HepG2 (cell line): ENCODE data around the gene IQCH. TPM values are rescaled to one million over a fixed set of nuclear protein-coding genes. Genes with fewer than 3 reads are reported as not detected.
A peak's percentile ranks its signal among the peaks of the same experiment; 100 is the strongest.
"Not testable (repeated sequence)": the region's sequence is repeated elsewhere in the genome, so short reads cannot be mapped to it uniquely, and the experiment has no call there.

Experiments used
- ATAC-seq: fragments of 200-7000 bp; cut with Tn5 transposase; 3 replicates; pipeline ENCODE4 v1.9.1; 2020; ENCODE audit warnings: mild to moderate bottlenecking, moderate library complexity
- BruUV-seq: library from RNA; stranded (reverse); fragments of 400-500 nt; replicated peaks from 2 replicates; lab custom pipeline; 2021; lab: Mats Ljungman, UMichigan
- CTCF ChIA-PET: fragments of 300-600 bp; formaldehyde crosslinking; extraction: SDS; loops from one replicate; lab custom pipeline; 2021; ENCODE audit warnings: low total read pairs, inconsistent platforms, low intra/inter-chr PET ratio; lab: Yijun Ruan, JAX
- POLR2A ChIA-PET: fragments of 350-600 bp; sonication (Branson Sonifier 250); formaldehyde crosslinking; loops from one replicate; lab custom pipeline; 2020; ENCODE audit warnings: antibody characterized with exemption, inconsistent platforms; lab: Yijun Ruan, JAX
- DNase-seq: peaks from one replicate; pipeline ENCODE4 v3.0.0-alpha.2; 2015; ENCODE audit warnings: low spot score
- FAIRE-seq: peaks from 3 replicates; lab custom pipeline; 2011; peaks lifted over from hg19 to GRCh38; lab: Jason Lieb, UNC
- H2AFZ ChIP-seq: one replicate; pipeline ENCODE4 v1.6.1; 2011; ENCODE audit warnings: low read length, inconsistent platforms
- H3K27ac ChIP-seq: fragments of 300-600 bp; 3 replicates; pipeline ENCODE4 v1.8.0; 2011; ENCODE audit warnings: mixed run types, mild to moderate bottlenecking, mixed read lengths, low read length, inconsistent platforms; ENCODE audit not compliant: insufficient read depth; ENCODE audit errors: extremely low read length
- H3K27me3 ChIP-seq, 2 experiments: fragments of 200-600 bp in 1 of 2; 2 replicates in 1 of 2; 3 replicates in 1 of 2; pipeline versions ENCODE4 v1.6.0 to v1.8.0; 2011; ENCODE audit warnings: low read length in 2 of 2, mild to moderate bottlenecking in 2 of 2, moderate library complexity in 2 of 2, inconsistent platforms in 1 of 2; ENCODE audit not compliant: insufficient read depth in 2 of 2, control insufficient read depth in 1 of 2
- H3K36me3 ChIP-seq, 2 experiments: fragments of 200-600 bp in 1 of 2; replicated peaks in 1 of 2; 2 replicates in 1 of 2; 3 replicates in 1 of 2; pipeline versions ENCODE4 v1.5.1 to v1.8.0; 2011; ENCODE audit warnings: low read length in 2 of 2, inconsistent platforms in 1 of 2; ENCODE audit not compliant: insufficient read depth in 2 of 2, control insufficient read depth in 1 of 2
- H3K4me1 ChIP-seq: 2 replicates; pipeline ENCODE4 v1.5.1; 2012; ENCODE audit warnings: low read length, inconsistent platforms; ENCODE audit not compliant: insufficient read depth
- H3K4me2 ChIP-seq: 2 replicates; pipeline ENCODE4 v1.6.0; 2011; ENCODE audit warnings: low read depth, low read length, inconsistent platforms
- H3K4me3 ChIP-seq, 3 experiments: fragments of 200-600 bp in 1 of 3; sonication (generic), shearing (Covaris generic) in 1 of 3; replicated peaks in 1 of 3; 2 replicates each; pipeline ENCODE4 v1.5.1; 2011 to 2016; ENCODE audit warnings: low read length in 3 of 3, inconsistent platforms in 2 of 3, low read depth in 2 of 3, mild to moderate bottlenecking in 2 of 3, control low read depth in 1 of 3, mixed read lengths in 1 of 3; ENCODE audit not compliant: insufficient read depth in 1 of 3
- H3K79me2 ChIP-seq: one replicate; pipeline ENCODE4 v1.6.1; 2011; ENCODE audit warnings: low read length, inconsistent platforms; ENCODE audit not compliant: insufficient read depth
- H3K9ac ChIP-seq: 2 replicates; pipeline ENCODE4 v1.6.0; 2011; ENCODE audit warnings: mild to moderate bottlenecking, low read depth, low read length, inconsistent platforms; ENCODE audit not compliant: insufficient read depth
- H3K9me3 ChIP-seq: 2 replicates; pipeline ENCODE4 v1.5.1; 2012; ENCODE audit warnings: mild to moderate bottlenecking, low read length
- H4K20me1 ChIP-seq: 2 replicates; pipeline ENCODE4 v1.6.0; 2011; ENCODE audit warnings: inconsistent platforms, mild to moderate bottlenecking, low read length, moderate library complexity; ENCODE audit not compliant: insufficient read depth
- ATF7 ChIP-seq, 2 experiments: fragments of 450-650 bp in 1 of 2; sonication (generic) in 1 of 2; formaldehyde crosslinking in 1 of 2; IDR thresholded peaks; 2 replicates each; pipeline versions ENCODE4 v1.4.0 to v1.6.1; 2016 to 2020; ENCODE audit warnings: antibody characterized with exemption in 1 of 2, mild to moderate bottlenecking in 1 of 2, missing genetic modification reagents in 1 of 2
- CREB1 ChIP-seq, 2 experiments: fragments of 450-650 bp in 1 of 2; IDR thresholded peaks; 2 replicates each; pipeline ENCODE4 v1.6.1; 2016 to 2017; ENCODE audit warnings: control low read depth in 1 of 2, mild to moderate bottlenecking in 1 of 2, missing compliant biosample characterization in 1 of 2, missing genetic modification characterization in 1 of 2
- HIC2 ChIP-seq: sonication (generic); formaldehyde crosslinking; IDR thresholded peaks from 2 replicates; pipeline ENCODE4 v1.9.0; 2022; ENCODE audit warnings: low read depth, missing genetic modification reagents
- LCORL ChIP-seq, 2 experiments: fragments of 450-650 bp in 1 of 2; sonication (generic) in 1 of 2; formaldehyde crosslinking in 1 of 2; IDR thresholded peaks; 2 replicates each; pipeline versions ENCODE4 v1.5.0 to v1.6.1; 2017 to 2020; ENCODE audit warnings: antibody characterized with exemption in 1 of 2, missing genetic modification reagents in 1 of 2
- RFXANK ChIP-seq: IDR thresholded peaks from 2 replicates; pipeline ENCODE4 v1.6.1; 2016
- SMYD3 ChIP-seq: sonication (generic); formaldehyde crosslinking; IDR thresholded peaks from 2 replicates; pipeline ENCODE4 v1.8.1; 2023; ENCODE audit warnings: mild to moderate bottlenecking, missing genetic modification reagents
- ZNF768 ChIP-seq: sonication (generic); formaldehyde crosslinking; IDR thresholded peaks from 2 replicates; pipeline ENCODE4 v1.4.0; 2020; ENCODE audit warnings: missing genetic modification reagents
- ZNF784 ChIP-seq: sonication (generic); formaldehyde crosslinking; IDR thresholded peaks from 2 replicates; pipeline ENCODE4 v1.5.1; 2020; ENCODE audit warnings: missing genetic modification reagents, mild to moderate bottlenecking, borderline replicate concordance
- WGBS: methylation state at CpG from one replicate; pipeline ENCODE4 v1.1.6; 2017; ENCODE audit warnings: low lambda C conversion rate; 5-methylcytosine and 5-hydroxymethylcytosine counted together
- in situ Hi-C: cut with HindIII; loops from 2 replicates; pipeline ENCODE4 v1.10.0; 2017; ENCODE audit warnings: low pct_unique_long_range_greater_than_20kb; ENCODE audit not compliant: extremely low pct_ligation_motif_present
- intact Hi-C: fragments of 100-400 bp; cut with micrococcal nuclease; formaldehyde crosslinking; loops from one replicate; pipeline ENCODE4 v1.10.0; 2022; ENCODE audit not compliant: unreplicated experiment
- polyA plus RNA-seq, 8 experiments: library from polyadenylated mRNA; depleted of rRNA in 3 of 8; stranded (reverse) in 7 of 8; unstranded in 1 of 8; fragments of >200 nt; fragmentation: Illumina TruSeq in 4 of 8; extraction: Trizol in 4 of 8; gene quantifications; 2 replicates each; pipeline versions ENCODE4 v1.2.1 to v1.2.3, GENCODE V29; 2011 to 2016; ENCODE audit warnings: low read depth in 4 of 8, missing spikeins in 1 of 8, mixed read lengths in 1 of 8; ENCODE audit not compliant: insufficient read depth in 1 of 8
- total RNA-seq, 5 experiments: library from RNA; depleted of rRNA; stranded (reverse); fragments of >200 nt; fragmentation: Illumina TruSeq; extraction: Trizol; gene quantifications; 2 replicates each; pipeline ENCODE4 v1.2.3, GENCODE V29; 2016; ENCODE audit warnings: low read depth in 1 of 5

Gene IQCH
- total and polyA plus RNA-seq, 2 of the 13 experiments (the other 11 are each of a cell fraction or from before 2014, with no cell fraction given), result 0.16 to 0.55 TPM

GRCh38 chr15:67256051-67256450 lies 1.5 kb downstream of the IQCH start:
- H2AFZ ChIP-seq, result no peak overlapping the region
- H4K20me1 ChIP-seq, result no peaks in the 10 kb centered on the region
- in situ Hi-C loops, result no loop called here
- no peaks in the 10 kb centered on the region; a peak in 1 of 5 replicates for H3K27me3 ChIP-seq
- peaks cover 35% of the 10 kb centered on the region for H3K4me1 ChIP-seq
- FAIRE-seq (no peak), ATAC-seq (no peak), DNase-seq (no peak)
- ChIA-PET CTCF (no interaction called here), POLR2A (no interaction called here)
- H3K9me3 ChIP-seq, result no peaks in the 10 kb centered on the region
- H3K4me2 ChIP-seq, result no peak overlapping the region
- no peak overlapping the region for H3K9ac ChIP-seq
- WGBS, result 33% methylated on average over 3 of the region's 3 CpGs
- H3K79me2 ChIP-seq, result peaks cover 13% of the 10 kb centered on the region
- TF ChIP-seq LCORL (IDR thresholded peaks at IDR 0.05), result no peak
- no peak for TF ChIP-seq LCORL (CRISPR knock-in tag; IDR thresholded peaks at IDR 0.05)
- TF ChIP-seq ZNF784 (CRISPR knock-in tag), result no peak
- no peak for TF ChIP-seq RFXANK (CRISPR knock-in tag)
- no peak for TF ChIP-seq SMYD3 (CRISPR knock-in tag)
- no peak for TF ChIP-seq HIC2 (CRISPR knock-in tag)
- peak; percentile 70 for TF ChIP-seq CREB1 (IDR thresholded peaks at IDR 0.05)
- TF ChIP-seq CREB1 (CRISPR knock-in tag; IDR thresholded peaks at IDR 0.05), result no peak
- TF ChIP-seq ZNF768 (CRISPR knock-in tag), result no peak
- peak; percentile 62 for TF ChIP-seq ATF7 (IDR thresholded peaks at IDR 0.05)
- TF ChIP-seq ATF7 (CRISPR knock-in tag; IDR thresholded peaks at IDR 0.05), result no peak
- H3K27ac ChIP-seq, result no peak overlapping the region
- no TSS peak for BruUV-seq
- H3K4me3 ChIP-seq, result no peak overlapping the region
- no peaks in the 10 kb centered on the region for H3K36me3 ChIP-seq
- intact Hi-C loops, result no loop called here

GRCh38 chr15:67258412-67258811 lies 3.8 kb downstream of the IQCH start:
- H3K79me2 ChIP-seq, intact Hi-C loops, H3K9me3 ChIP-seq, FAIRE-seq, H3K4me2 ChIP-seq, in situ Hi-C loops, ATAC-seq, H3K27me3 ChIP-seq, H3K9ac ChIP-seq, H2AFZ ChIP-seq, H3K36me3 ChIP-seq, DNase-seq, H3K27ac ChIP-seq, BruUV-seq, POLR2A ChIA-PET, H3K4me3 ChIP-seq, CTCF ChIA-PET, H4K20me1 ChIP-seq: not testable (repeated sequence)
- 81% methylated on average over 3 of the region's 3 CpGs for WGBS
- H3K4me1 ChIP-seq, result peaks cover 26% of the 10 kb centered on the region
